Measurements from ENCODE around the gene TTC39A. TPM values are rescaled to one million over a fixed set of nuclear protein-coding genes. Genes with fewer than 3 reads are reported as not detected.

The TTC39A gene
- total RNA-seq, 1 experiment from 2014 or later, result 15.4 TPM

- Histone ChIP-seq H3K79me2 (ENCODE audit: insufficient read depth, low read length) (no peaks in the 10 kb centered on the region), H3K4me1 (ENCODE audit: control insufficient read depth in 1 of 2, insufficient read depth in 2 of 2, low read length in 2 of 2) (peaks cover 14 to 28% of the 10 kb centered on the region in 2 experiments), H3K9me3 (ENCODE audit: control insufficient read depth in 1 of 2, insufficient read depth in 1 of 2, low read depth in 1 of 2, low read length in 2 of 2) (no peaks in the 10 kb centered on the region), H3K27ac (ENCODE audit: low read depth, low read length) (no peak overlapping the region; the same call in 1 of the 2 replicates), H3K27me3 (ENCODE audit: insufficient read depth, low read length) (no peaks in the 10 kb centered on the region), H3K9ac (ENCODE audit: low read length) (no peak overlapping the region), H4K20me1 (ENCODE audit: insufficient read depth) (no peaks in the 10 kb centered on the region), H3K9me2 (ENCODE audit: insufficient read depth) (no peaks in the 10 kb centered on the region), H3K4me3 (replicated peaks in 1 of 2; ENCODE audit: low read depth in 1 of 2, low read length in 2 of 2) (no peak overlapping the region), H3K4me2 (ENCODE audit: low read length) (peak overlapping the region; percentile 52; the same call in 1 of the 2 replicates), H2AFZ (ENCODE audit: low read depth, low read length, poor library complexity, severe bottlenecking) (no peak overlapping the region), H3K36me3 (ENCODE audit: control insufficient read depth in 1 of 2, insufficient read depth in 2 of 2, low read length in 2 of 2) (no peaks in the 10 kb centered on the region)
- DNase-seq (ENCODE audit: low read depth, low spot score) (no peak), ATAC-seq (peak; percentile 85)
- TF ChIP-seq YY1 (IDR thresholded peaks at IDR 0.05; ENCODE audit: extremely low read depth, insufficient replicate concordance, low read depth, low read length), result no peak
- peak; percentile 10 to 49 (median 30); a peak in 3 of 6 replicates for TF ChIP-seq CTCF (IDR thresholded peaks at IDR 0.05 in 2 of 3, conservative IDR thresholded peaks at IDR 0.05 in 1 of 3; ENCODE audit: borderline replicate concordance in 1 of 3, insufficient read depth in 1 of 3, low read depth in 2 of 3, low read length in 2 of 3)
- no peak for TF ChIP-seq ELF1 (IDR thresholded peaks at IDR 0.05; ENCODE audit: borderline replicate concordance, low read depth)
- peak; percentile 56 for TF ChIP-seq RAD21 (IDR thresholded peaks at IDR 0.05; ENCODE audit: low read depth)
- RAD21 ChIA-PET (ENCODE audit: low non-redundant PET in 1 of 2, low total read pairs in 2 of 2, uncharacterized antibody in 2 of 2, unreplicated experiment in 2 of 2), result no interaction called here
- CTCF ChIA-PET, result no interaction called here
- intact Hi-C loops (cut with micrococcal nuclease), result no loop called here
- BruUV-seq (replicated peaks), result no TSS peak
- POLR2A ChIA-PET, result no interaction called here
Measured at GRCh38 chr1:51313268-51313852, 17.0 kb downstream of the TTC39A start.

DNA sequence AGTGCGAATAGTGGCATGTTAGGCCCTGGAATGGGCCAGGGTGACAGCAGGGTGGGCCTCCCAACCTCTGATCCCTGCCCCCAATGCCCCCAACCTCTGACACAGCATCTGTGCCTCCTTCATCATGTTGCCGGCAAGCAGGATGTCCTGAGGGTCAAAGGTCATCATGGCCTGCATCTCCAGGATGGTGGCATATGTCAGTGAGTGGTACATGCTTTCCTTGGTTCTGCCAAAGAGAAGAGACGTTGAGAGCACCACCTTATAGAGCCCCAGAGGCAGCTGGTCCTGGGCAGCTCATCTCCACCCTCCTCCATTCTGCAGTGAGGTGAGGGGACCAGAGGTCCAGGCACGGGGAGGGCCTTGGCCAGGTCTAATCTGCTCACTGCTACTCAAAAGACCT lies 17.6 kb downstream of the TTC39A start:
- ChIA-PET POLR2A (no interaction called here), CTCF (no interaction called here), RAD21 (ENCODE audit: low non-redundant PET in 1 of 2, low total read pairs in 2 of 2, uncharacterized antibody in 2 of 2, unreplicated experiment in 2 of 2) (no interaction called here)
- no peaks in the 10 kb centered on the region for H3K9me3 ChIP-seq (ENCODE audit: control insufficient read depth in 1 of 2, insufficient read depth in 1 of 2, low read depth in 1 of 2, low read length in 2 of 2)
- no peak overlapping the region for H3K4me3 ChIP-seq (replicated peaks in 1 of 2; ENCODE audit: low read depth in 1 of 2, low read length in 2 of 2)
- no peaks in the 10 kb centered on the region for H3K79me2 ChIP-seq (ENCODE audit: insufficient read depth, low read length)
- no TSS peak for BruUV-seq (replicated peaks)
- no peak overlapping the region for H2AFZ ChIP-seq (ENCODE audit: low read depth, low read length, poor library complexity, severe bottlenecking)
- H3K4me1 ChIP-seq (ENCODE audit: control insufficient read depth in 1 of 2, insufficient read depth in 2 of 2, low read length in 2 of 2), result peaks cover 14 to 28% of the 10 kb centered on the region in 2 experiments
- no peak overlapping the region; the same call in 1 of the 2 replicates for H3K27ac ChIP-seq (ENCODE audit: low read depth, low read length)
- intact Hi-C loops (cut with micrococcal nuclease), result no loop called here
- H3K27me3 ChIP-seq (ENCODE audit: insufficient read depth, low read length), result no peaks in the 10 kb centered on the region
- H4K20me1 ChIP-seq (ENCODE audit: insufficient read depth), result no peaks in the 10 kb centered on the region
- no peak overlapping the region for H3K4me2 ChIP-seq (ENCODE audit: low read length)
- no peaks in the 10 kb centered on the region for H3K9me2 ChIP-seq (ENCODE audit: insufficient read depth)
- no peaks in the 10 kb centered on the region for H3K36me3 ChIP-seq (ENCODE audit: control insufficient read depth in 1 of 2, insufficient read depth in 2 of 2, low read length in 2 of 2)
- H3K9ac ChIP-seq (ENCODE audit: low read length), result no peak overlapping the region
- ATAC-seq, result no peak
- no peak for DNase-seq (ENCODE audit: low read depth, low spot score)
- TF ChIP-seq EZH2 (IDR thresholded peaks at IDR 0.05), result no peak
- no peak for TF ChIP-seq MAX (IDR thresholded peaks at IDR 0.05)
- TF ChIP-seq ELF1 (IDR thresholded peaks at IDR 0.05; ENCODE audit: borderline replicate concordance, low read depth), result no peak
- TF ChIP-seq, protein P1, sequence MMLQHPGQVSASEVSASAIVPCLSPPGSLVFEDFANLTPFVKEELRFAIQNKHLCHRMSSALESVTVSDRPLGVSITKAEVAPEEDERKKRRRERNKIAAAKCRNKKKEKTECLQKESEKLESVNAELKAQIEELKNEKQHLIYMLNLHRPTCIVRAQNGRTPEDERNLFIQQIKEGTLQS (IDR thresholded peaks at IDR 0.05), result no peak
- TF ChIP-seq YY1 (IDR thresholded peaks at IDR 0.05; ENCODE audit: extremely low read depth, insufficient replicate concordance, low read depth, low read length), result no peak
- TF ChIP-seq CTCF (IDR thresholded peaks at IDR 0.05 in 2 of 3, conservative IDR thresholded peaks at IDR 0.05 in 1 of 3; ENCODE audit: borderline replicate concordance in 1 of 3, insufficient read depth in 1 of 3, low read depth in 2 of 3, low read length in 2 of 3), result no peak
- TF ChIP-seq, protein P2, sequence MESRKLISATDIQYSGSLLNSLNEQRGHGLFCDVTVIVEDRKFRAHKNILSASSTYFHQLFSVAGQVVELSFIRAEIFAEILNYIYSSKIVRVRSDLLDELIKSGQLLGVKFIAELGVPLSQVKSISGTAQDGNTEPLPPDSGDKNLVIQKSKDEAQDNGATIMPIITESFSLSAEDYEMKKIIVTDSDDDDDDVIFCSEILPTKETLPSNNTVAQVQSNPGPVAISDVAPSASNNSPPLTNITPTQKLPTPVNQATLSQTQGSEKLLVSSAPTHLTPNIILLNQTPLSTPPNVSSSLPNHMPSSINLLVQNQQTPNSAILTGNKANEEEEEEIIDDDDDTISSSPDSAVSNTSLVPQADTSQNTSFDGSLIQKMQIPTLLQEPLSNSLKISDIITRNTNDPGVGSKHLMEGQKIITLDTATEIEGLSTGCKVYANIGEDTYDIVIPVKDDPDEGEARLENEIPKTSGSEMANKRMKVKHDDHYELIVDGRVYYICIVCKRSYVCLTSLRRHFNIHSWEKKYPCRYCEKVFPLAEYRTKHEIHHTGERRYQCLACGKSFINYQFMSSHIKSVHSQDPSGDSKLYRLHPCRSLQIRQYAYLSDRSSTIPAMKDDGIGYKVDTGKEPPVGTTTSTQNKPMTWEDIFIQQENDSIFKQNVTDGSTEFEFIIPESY (IDR thresholded peaks at IDR 0.05; ENCODE audit: extremely low read depth, insufficient replicate concordance, low read length), result no peak
- TF ChIP-seq ZFX (IDR thresholded peaks at IDR 0.05), result no peak
- no peak for TF ChIP-seq SRF (IDR thresholded peaks at IDR 0.05; ENCODE audit: low read depth)
- no peak for TF ChIP-seq POLR2AphosphoS5 (IDR thresholded peaks at IDR 0.05; ENCODE audit: low read depth, low read length)
